GM19467 (cell line): ENCODE measurements around the gene SLC13A1.
"Not testable (repeated sequence)": the region's sequence is repeated elsewhere in the genome, so short reads cannot be mapped to it uniquely, and the experiment has no call there.

Experiments used
- ATAC-seq: cut with Tn5 transposase; IDR thresholded peaks from one replicate; pipeline ENCODE4 v1.9.1; 2021; ENCODE audit warnings: mild to moderate bottlenecking, moderate library complexity; ENCODE audit not compliant: unreplicated experiment

SLC13A1 gene

GRCh38 chr7:123131961-123132360 lies 67.8 kb downstream of the SLC13A1 start:
- ATAC-seq, result no peak

- no peak for ATAC-seq
These were observed 68.2 kb downstream of the SLC13A1 start for GRCh38 chr7:123131556-123131955.

- no peak for ATAC-seq
These were observed 68.6 kb downstream of the SLC13A1 start for GRCh38 chr7:123131140-123131539.

GRCh38 chr7:123126691-123127090 lies 73.1 kb downstream of the SLC13A1 start:
- no peak for ATAC-seq

- no peak for ATAC-seq
These were observed 73.6 kb downstream of the SLC13A1 start for GRCh38 chr7:123126171-123126570.

GRCh38 chr7:123125231-123125630 lies 74.5 kb downstream of the SLC13A1 start:
- no peak for ATAC-seq

GRCh38 chr7:123122916-123123315 lies 76.9 kb downstream of the SLC13A1 start:
- ATAC-seq, result no peak

- ATAC-seq, result no peak
These were observed 79.5 kb downstream of the SLC13A1 start for GRCh38 chr7:123120286-123120685.

- no peak for ATAC-seq
These were observed 84.4 kb downstream of the SLC13A1 start for GRCh38 chr7:123115331-123115730.

GRCh38 chr7:123114288-123114687 lies 85.5 kb downstream of the SLC13A1 start:
- ATAC-seq, result no peak

GRCh38 chr7:123112833-123113232 lies 86.9 kb downstream of the SLC13A1 start:
- ATAC-seq, result no peak

- ATAC-seq, result no peak
These were observed 100.1 kb downstream of the SLC13A1 start for GRCh38 chr7:123099712-123100111.

- no peak for ATAC-seq
These were observed 102.8 kb downstream of the SLC13A1 start for GRCh38 chr7:123096976-123097375.

- no peak for ATAC-seq
These were observed 103.3 kb downstream of the SLC13A1 start for GRCh38 chr7:123096434-123096833.

GRCh38 chr7:123090456-123090855 lies 109.3 kb downstream of the SLC13A1 start:
- ATAC-seq, result no peak

- not testable (repeated sequence) for ATAC-seq
These were observed 112.9 kb downstream of the SLC13A1 start for GRCh38 chr7:123086910-123087309.

GRCh38 chr7:123084861-123085260 lies 114.9 kb downstream of the SLC13A1 start:
- not testable (repeated sequence) for ATAC-seq

GRCh38 chr7:123079021-123079420 lies 120.7 kb downstream of the SLC13A1 start:
- ATAC-seq, result no peak

GRCh38 chr7:123075838-123076467 lies 123.8 kb downstream of the SLC13A1 start:
- no peak for ATAC-seq

GRCh38 chr7:123070702-123071286 lies 129.0 kb downstream of the SLC13A1 start:
- ATAC-seq, result no peak

GRCh38 chr7:123067814-123068213 lies 132.0 kb downstream of the SLC13A1 start:
- no peak for ATAC-seq
